HepG2 (cell line): ENCODE results near the gene CYP2W1. TPM values are rescaled to one million over a fixed set of nuclear protein-coding genes. Genes with fewer than 3 reads are reported as not detected.

Experiments
- ATF3 ChIP-seq: sonication (generic); formaldehyde crosslinking; IDR thresholded peaks from 2 replicates; pipeline ENCODE4 v1.4.0; 2020; ENCODE audit warnings: missing genetic modification reagents
- ATF4 ChIP-seq, 2 experiments: fragments of 450-650 bp in 1 of 2; sonication (generic) in 1 of 2; formaldehyde crosslinking; IDR thresholded peaks; 2 replicates each; pipeline versions ENCODE4 v1.5.0 to v1.8.0; 2020 to 2022; ENCODE audit warnings: mild to moderate bottlenecking in 1 of 2, missing genetic modification reagents in 1 of 2
- CBX2 ChIP-seq, 2 experiments: fragments of 200-600 bp in 1 of 2; sonication (generic); formaldehyde crosslinking in 1 of 2; IDR thresholded peaks; 2 replicates each; pipeline versions ENCODE4 v1.7.0 to v1.8.1; 2018 to 2022; ENCODE audit warnings: low read depth in 2 of 2, low read length in 1 of 2, mild to moderate bottlenecking in 1 of 2, missing genetic modification reagents in 1 of 2
- HDAC1 ChIP-seq: sonication (generic); formaldehyde crosslinking; IDR thresholded peaks from 2 replicates; pipeline ENCODE4 v1.5.1; 2020; ENCODE audit warnings: mild to moderate bottlenecking, missing genetic modification reagents
- IRX3 ChIP-seq: sonication (generic); formaldehyde crosslinking; IDR thresholded peaks from 2 replicates; pipeline ENCODE4 v1.8.1; 2023; ENCODE audit warnings: mild to moderate bottlenecking, low read depth, missing genetic modification reagents, borderline replicate concordance
- KAT8 ChIP-seq: IDR thresholded peaks from 2 replicates; pipeline ENCODE4 v1.6.1; 2016; ENCODE audit warnings: missing genetic modification reagents, missing compliant biosample characterization
- KDM5A ChIP-seq: fragments of 200-600 bp; sonication (generic); IDR thresholded peaks from 2 replicates; pipeline ENCODE4 v1.7.0; 2018; ENCODE audit warnings: antibody characterized with exemption, mild to moderate bottlenecking, low read length, borderline replicate concordance
- NCOR1 ChIP-seq: fragments of 200-600 bp; sonication (generic); IDR thresholded peaks from 2 replicates; pipeline ENCODE4 v1.7.0; 2017; ENCODE audit warnings: antibody characterized with exemption, low read length, borderline replicate concordance
- PPARG ChIP-seq: conservative IDR thresholded peaks from 2 replicates; pipeline ENCODE4 v1.6.1; 2016; ENCODE audit warnings: missing biosample characterization, missing genetic modification reagents
- SAP130 ChIP-seq: IDR thresholded peaks from 2 replicates; pipeline ENCODE4 v1.6.1; 2016; ENCODE audit warnings: low read depth
- SRSF1 ChIP-seq: fragments of 200-400 bp; formaldehyde crosslinking; optimal IDR thresholded peaks from 2 replicates; pipeline ENCODE3; 2017; ENCODE audit warnings: mild to moderate bottlenecking, low read depth, low read length, moderate library complexity
- TCF12 ChIP-seq, 2 experiments: fragments of 450-650 bp in 1 of 2; sonication (generic) in 1 of 2; formaldehyde crosslinking in 1 of 2; IDR thresholded peaks; 2 replicates each; pipeline versions ENCODE4 v1.6.1 to v1.8.0; 2017 to 2022; ENCODE audit warnings: antibody characterized with exemption in 1 of 2, mild to moderate bottlenecking in 1 of 2, missing genetic modification reagents in 1 of 2, moderate library complexity in 1 of 2
- TEAD2 ChIP-seq: sonication (generic); formaldehyde crosslinking; IDR thresholded peaks from 2 replicates; pipeline ENCODE4 v1.9.0; 2021; ENCODE audit warnings: missing genetic modification reagents
- TEAD3 ChIP-seq: optimal IDR thresholded peaks from 2 replicates; pipeline ENCODE3; 2016; ENCODE audit warnings: borderline replicate concordance
- ZBTB20 ChIP-seq: sonication (generic); formaldehyde crosslinking; IDR thresholded peaks from 2 replicates; pipeline ENCODE4 v1.8.1; 2023; ENCODE audit warnings: missing genetic modification reagents, low read depth, mild to moderate bottlenecking, borderline replicate concordance
- ZBTB3 ChIP-seq: sonication (generic); formaldehyde crosslinking; IDR thresholded peaks from 2 replicates; pipeline ENCODE4 v1.4.0; 2020; ENCODE audit warnings: low read depth, mild to moderate bottlenecking, moderate library complexity, missing genetic modification reagents, borderline replicate concordance
- ZBTB38 ChIP-seq: sonication (generic); formaldehyde crosslinking; IDR thresholded peaks from 2 replicates; pipeline ENCODE4 v1.5.1; 2020; ENCODE audit warnings: mild to moderate bottlenecking, missing genetic modification reagents
- ZNF253 ChIP-seq: sonication (generic); formaldehyde crosslinking; IDR thresholded peaks from 2 replicates; pipeline ENCODE4 v1.8.0; 2022; ENCODE audit warnings: mild to moderate bottlenecking, missing genetic modification reagents, borderline replicate concordance
- ZNF280D ChIP-seq: sonication (generic); formaldehyde crosslinking; IDR thresholded peaks from 2 replicates; pipeline ENCODE4 v1.5.1; 2020; ENCODE audit warnings: mild to moderate bottlenecking, missing genetic modification reagents
- ZNF296 ChIP-seq: sonication (generic); formaldehyde crosslinking; conservative IDR thresholded peaks from 2 replicates; pipeline ENCODE4 v1.5.0; 2020; ENCODE audit warnings: mild to moderate bottlenecking, missing genetic modification reagents
- ZNF496 ChIP-seq: sonication (generic); formaldehyde crosslinking; IDR thresholded peaks from 2 replicates; pipeline ENCODE4 v1.8.1; 2023; ENCODE audit warnings: mild to moderate bottlenecking, moderate library complexity, missing genetic modification reagents; ENCODE audit not compliant: insufficient replicate concordance
- ZNF850 ChIP-seq: sonication (generic); formaldehyde crosslinking; conservative IDR thresholded peaks from 2 replicates; pipeline ENCODE4 v1.9.0; 2021; ENCODE audit warnings: mild to moderate bottlenecking, missing genetic modification reagents
- polyA plus RNA-seq, 8 experiments: library from polyadenylated mRNA; depleted of rRNA in 3 of 8; stranded (reverse) in 7 of 8; unstranded in 1 of 8; fragments of >200 nt; fragmentation: Illumina TruSeq in 4 of 8; extraction: Trizol in 4 of 8; gene quantifications; 2 replicates each; pipeline versions ENCODE4 v1.2.1 to v1.2.3, GENCODE V29; 2011 to 2016; ENCODE audit warnings: low read depth in 4 of 8, missing spikeins in 1 of 8, mixed read lengths in 1 of 8; ENCODE audit not compliant: insufficient read depth in 1 of 8
- total RNA-seq, 5 experiments: library from RNA; depleted of rRNA; stranded (reverse); fragments of >200 nt; fragmentation: Illumina TruSeq; extraction: Trizol; gene quantifications; 2 replicates each; pipeline ENCODE4 v1.2.3, GENCODE V29; 2016; ENCODE audit warnings: low read depth in 1 of 5
- TF ChIP-seq, protein P1 (sequence below): sonication (generic); formaldehyde crosslinking; IDR thresholded peaks from 2 replicates; pipeline ENCODE4 v1.4.0; 2020; ENCODE audit warnings: mild to moderate bottlenecking, missing genetic modification reagents

Gene CYP2W1
- total and polyA plus RNA-seq, 2 of the 13 experiments (the other 11 are each of a cell fraction or from before 2014, with no cell fraction given), result 19.5 to 31.7 TPM

DNA sequence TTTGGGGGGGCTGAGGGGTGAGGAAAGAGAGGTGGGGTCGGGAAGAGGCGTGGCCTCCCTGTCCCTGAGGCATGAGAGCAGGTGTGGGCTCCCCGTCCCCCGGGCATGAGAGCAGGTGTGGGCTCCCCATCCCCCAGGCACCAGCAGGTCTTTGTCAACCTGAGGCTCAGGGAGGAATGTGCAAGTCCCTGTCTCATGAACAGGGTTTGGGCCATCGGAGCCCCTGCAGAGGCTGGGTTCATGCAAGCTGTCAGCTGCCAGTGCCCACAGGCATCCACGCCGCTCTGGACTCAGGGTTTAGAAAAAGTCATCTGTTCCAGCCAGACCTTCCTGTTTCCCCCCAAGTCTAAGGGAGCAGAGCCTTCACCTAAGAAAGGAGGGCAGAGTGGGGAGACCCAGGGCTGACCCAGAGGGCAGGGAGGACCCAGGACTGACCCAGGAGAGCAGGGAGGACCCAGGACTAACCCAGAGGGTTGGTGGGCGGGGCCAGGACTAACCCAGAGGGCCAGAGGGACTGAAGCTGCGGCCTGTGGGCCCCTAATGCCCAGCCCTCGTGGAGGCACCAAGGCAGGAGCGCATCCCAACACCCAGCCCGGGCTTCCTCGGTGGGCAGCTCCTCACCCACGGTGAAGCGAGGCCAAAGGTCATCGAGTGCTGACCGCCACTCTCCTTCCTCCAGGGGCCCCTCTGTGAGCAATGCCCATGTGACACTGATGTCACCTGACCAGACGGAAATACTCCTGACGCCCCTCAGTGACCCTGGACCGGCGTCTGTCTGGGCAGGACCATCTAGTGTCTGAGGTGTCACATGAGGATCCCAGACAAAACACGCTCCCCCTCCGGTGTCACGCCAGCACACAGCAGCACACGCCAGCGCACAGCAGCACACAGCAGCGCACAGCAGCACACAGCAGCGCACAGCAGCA is 32.5 kb downstream of the CYP2W1 start (continued):
- TF ChIP-seq ZNF253 (CRISPR knock-in tag), result no peak
- peak; percentile 74; the same call in 1 of the 2 replicates for TF ChIP-seq KDM5A
- TF ChIP-seq KAT8 (CRISPR knock-in tag), result peak; percentile 92
- TF ChIP-seq ZBTB38, result peak; percentile 70; the same call in 1 of the 2 replicates
- TF ChIP-seq SAP130 (CRISPR knock-in tag), result peak; percentile 66
- no peak for TF ChIP-seq TCF12 (IDR thresholded peaks at IDR 0.05)
- TF ChIP-seq TCF12 (CRISPR knock-in tag; IDR thresholded peaks at IDR 0.05), result no peak
- no peak for TF ChIP-seq IRX3 (CRISPR knock-in tag)
- TF ChIP-seq, protein P1, sequence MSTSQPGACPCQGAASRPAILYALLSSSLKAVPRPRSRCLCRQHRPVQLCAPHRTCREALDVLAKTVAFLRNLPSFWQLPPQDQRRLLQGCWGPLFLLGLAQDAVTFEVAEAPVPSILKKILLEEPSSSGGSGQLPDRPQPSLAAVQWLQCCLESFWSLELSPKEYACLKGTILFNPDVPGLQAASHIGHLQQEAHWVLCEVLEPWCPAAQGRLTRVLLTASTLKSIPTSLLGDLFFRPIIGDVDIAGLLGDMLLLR (CRISPR knock-in tag), result no peak
- no peak for TF ChIP-seq ZBTB3 (CRISPR knock-in tag)
- no peak for TF ChIP-seq ATF4 (CRISPR knock-in tag; IDR thresholded peaks at IDR 0.05)
- TF ChIP-seq ZNF280D (CRISPR knock-in tag), result no peak
- no peak for TF ChIP-seq TEAD3 (CRISPR knock-in tag)
- no peak for TF ChIP-seq SRSF1
- no peak for TF ChIP-seq ZNF850
- TF ChIP-seq TEAD2 (CRISPR knock-in tag), result no peak
- no peak for TF ChIP-seq CBX2 (IDR thresholded peaks at IDR 0.05; ENCODE audit: low read depth, low read length)
- no peak for TF ChIP-seq CBX2 (CRISPR knock-in tag; IDR thresholded peaks at IDR 0.05; ENCODE audit: low read depth)
- TF ChIP-seq HDAC1 (CRISPR knock-in tag), result 0 out of 2 replicates have a peak, but pooled peaks have one; percentile 38
- 0 out of 2 replicates have a peak, but pooled peaks have one; percentile 41 for TF ChIP-seq PPARG (CRISPR knock-in tag)
- TF ChIP-seq ATF3, result 0 out of 2 replicates have a peak, but pooled peaks have one; percentile 6
- no peak for TF ChIP-seq NCOR1
- no peak for TF ChIP-seq ZNF496
- TF ChIP-seq ZNF296, result no peak
- TF ChIP-seq ZBTB20 (CRISPR knock-in tag), result no peak
